Neutrophil (primary cell): Measurements from ENCODE around the gene GLS.

ENCODE experiments used
- H3K27ac ChIP-seq: fragments of 200-600 bp; sonication (generic); 2 replicates; pipeline ENCODE4 v1.5.1; 2016; ENCODE audit warnings: mild to moderate bottlenecking, moderate library complexity
- H3K27me3 ChIP-seq: fragments of 200-600 bp; sonication (generic); 2 replicates; pipeline ENCODE4 v1.6.0; 2016; ENCODE audit warnings: mild to moderate bottlenecking
- H3K36me3 ChIP-seq: fragments of 200-600 bp; sonication (generic); 2 replicates; pipeline ENCODE4 v1.5.1; 2017
- H3K4me1 ChIP-seq, 2 experiments: fragments of 200-600 bp in 1 of 2; sonication (generic) in 1 of 2; 1 replicate in 1 of 2; 2 replicates in 1 of 2; pipeline versions ENCODE4 v1.5.1 to v1.6.1; 2013 to 2016; ENCODE audit warnings: low read depth in 1 of 2, low read length in 1 of 2, mild to moderate bottlenecking in 1 of 2, moderate library complexity in 1 of 2; ENCODE audit not compliant: control insufficient read depth in 1 of 2, insufficient read depth in 1 of 2
- H3K4me3 ChIP-seq, 2 experiments: fragments of 200-600 bp in 1 of 2; sonication (generic) in 1 of 2; 1 replicate in 1 of 2; 2 replicates in 1 of 2; pipeline ENCODE4 v1.5.1; 2013 to 2016; ENCODE audit warnings: low read depth in 1 of 2, low read length in 1 of 2, mild to moderate bottlenecking in 1 of 2, moderate library complexity in 1 of 2
- H3K9me3 ChIP-seq: fragments of 200-600 bp; sonication (generic); 2 replicates; pipeline ENCODE4 v1.5.1; 2016
- TF ChIP-seq, protein P1 (sequence below): fragments of 200-600 bp; sonication (generic); IDR thresholded peaks from 2 replicates; pipeline ENCODE4 v1.5.1; 2016; ENCODE audit warnings: antibody characterized with exemption

GLS gene

GRCh38 chr2:190999058-190999457 is 118.4 kb downstream of the GLS start:
- no peak overlapping the region for H3K27ac ChIP-seq
- peaks cover 100% of the 10 kb centered on the region for H3K36me3 ChIP-seq
- no peak overlapping the region for H3K4me3 ChIP-seq

DNA sequence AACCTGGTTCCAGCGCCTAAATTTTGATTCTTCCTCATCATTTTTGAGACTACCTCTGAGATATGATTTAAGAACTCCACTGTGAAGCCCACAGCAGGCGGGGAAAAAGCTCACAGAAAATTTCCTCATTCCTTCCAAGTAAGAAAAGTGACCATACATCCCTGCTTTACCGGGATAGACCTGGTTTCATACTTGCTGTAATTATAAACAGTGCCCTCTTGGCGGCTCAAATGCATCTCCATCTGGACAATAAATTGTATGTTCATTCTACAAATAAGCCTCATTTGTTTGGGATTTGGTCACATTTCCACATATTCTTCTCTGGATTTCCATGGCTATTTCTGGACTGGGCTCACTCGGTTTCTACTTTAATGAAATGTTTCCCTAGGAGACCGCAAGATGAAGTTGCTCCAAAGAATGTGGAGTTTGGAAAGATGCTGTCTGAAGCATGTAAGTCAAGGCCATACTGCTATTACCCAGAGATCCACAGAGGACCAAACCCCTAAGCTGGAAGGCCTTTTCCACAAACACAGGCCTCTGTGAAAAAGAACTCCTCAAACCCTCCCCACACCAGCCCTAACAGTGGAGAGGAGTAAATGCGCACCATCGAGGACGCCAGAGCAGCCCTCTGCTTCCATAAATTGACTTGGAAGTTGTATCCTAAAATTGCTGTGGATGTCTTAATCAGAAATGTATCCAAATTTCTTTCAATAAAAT is 119.5 kb downstream of the GLS start:
- Histone ChIP-seq H3K27me3 (no peaks in the 10 kb centered on the region), H3K27ac (no peak overlapping the region)

More at GRCh38 chr2:190999058-190999457, 118.4 kb downstream of the GLS start:
- TF ChIP-seq, protein P1, sequence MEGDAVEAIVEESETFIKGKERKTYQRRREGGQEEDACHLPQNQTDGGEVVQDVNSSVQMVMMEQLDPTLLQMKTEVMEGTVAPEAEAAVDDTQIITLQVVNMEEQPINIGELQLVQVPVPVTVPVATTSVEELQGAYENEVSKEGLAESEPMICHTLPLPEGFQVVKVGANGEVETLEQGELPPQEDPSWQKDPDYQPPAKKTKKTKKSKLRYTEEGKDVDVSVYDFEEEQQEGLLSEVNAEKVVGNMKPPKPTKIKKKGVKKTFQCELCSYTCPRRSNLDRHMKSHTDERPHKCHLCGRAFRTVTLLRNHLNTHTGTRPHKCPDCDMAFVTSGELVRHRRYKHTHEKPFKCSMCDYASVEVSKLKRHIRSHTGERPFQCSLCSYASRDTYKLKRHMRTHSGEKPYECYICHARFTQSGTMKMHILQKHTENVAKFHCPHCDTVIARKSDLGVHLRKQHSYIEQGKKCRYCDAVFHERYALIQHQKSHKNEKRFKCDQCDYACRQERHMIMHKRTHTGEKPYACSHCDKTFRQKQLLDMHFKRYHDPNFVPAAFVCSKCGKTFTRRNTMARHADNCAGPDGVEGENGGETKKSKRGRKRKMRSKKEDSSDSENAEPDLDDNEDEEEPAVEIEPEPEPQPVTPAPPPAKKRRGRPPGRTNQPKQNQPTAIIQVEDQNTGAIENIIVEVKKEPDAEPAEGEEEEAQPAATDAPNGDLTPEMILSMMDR, result no peak
- H3K9me3 ChIP-seq, result no peaks in the 10 kb centered on the region
- H3K27me3 ChIP-seq, result no peaks in the 10 kb centered on the region
- H3K4me1 ChIP-seq, result peaks cover 0 to 6% of the 10 kb centered on the region in 2 experiments

GRCh38 chr2:191001032-191001431 is 120.4 kb downstream of the GLS start:
- Histone ChIP-seq H3K4me3 (no peak overlapping the region), H3K9me3 (no peaks in the 10 kb centered on the region), H3K27me3 (no peaks in the 10 kb centered on the region), H3K36me3 (peaks cover 100% of the 10 kb centered on the region), H3K4me1 (peaks cover 0 to 6% of the 10 kb centered on the region in 2 experiments), H3K27ac (no peak overlapping the region)
- TF ChIP-seq, protein P1, result no peak

More for the DNA sequence above, 119.5 kb downstream of the GLS start:
- Histone ChIP-seq H3K36me3 (peaks cover 100% of the 10 kb centered on the region), H3K4me1 (peaks cover 0 to 6% of the 10 kb centered on the region in 2 experiments), H3K4me3 (no peak overlapping the region), H3K9me3 (no peaks in the 10 kb centered on the region)
- TF ChIP-seq, protein P1, result no peak

DNA sequence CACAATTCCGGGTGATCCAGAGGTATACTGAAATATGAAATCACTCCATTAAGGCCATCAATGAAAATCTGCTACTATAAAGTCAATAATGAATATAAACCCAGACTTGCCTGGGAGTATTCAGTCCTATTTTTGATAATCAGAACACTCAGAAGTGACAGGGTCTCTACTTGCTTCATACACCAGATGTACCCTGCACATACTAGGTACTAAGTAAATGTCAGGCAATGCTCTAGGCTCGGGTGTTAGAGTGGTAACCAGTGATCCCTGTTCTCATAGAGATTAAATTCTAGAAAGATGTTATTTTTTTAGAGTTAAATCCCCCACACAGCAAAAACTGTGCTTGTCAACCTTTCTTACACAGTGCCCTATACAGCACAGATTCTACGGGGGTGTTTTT is 121.0 kb downstream of the GLS start:
- Histone ChIP-seq H3K4me1 (peaks cover 0 to 6% of the 10 kb centered on the region in 2 experiments), H3K27ac (no peak overlapping the region), H3K27me3 (no peaks in the 10 kb centered on the region), H3K4me3 (no peak overlapping the region), H3K9me3 (no peaks in the 10 kb centered on the region), H3K36me3 (peaks cover 100% of the 10 kb centered on the region)
- TF ChIP-seq, protein P1, result no peak

GRCh38 chr2:191003405-191004309 is 123.0 kb downstream of the GLS start:
- H3K27ac ChIP-seq, result no peak overlapping the region

More at GRCh38 chr2:191003405-191004309, 123.0 kb downstream of the GLS start:
- Histone ChIP-seq H3K4me1 (peaks cover 0 to 3% of the 10 kb centered on the region in 2 experiments), H3K36me3 (peaks cover 100% of the 10 kb centered on the region), H3K27me3 (no peaks in the 10 kb centered on the region), H3K4me3 (no peak overlapping the region), H3K9me3 (no peaks in the 10 kb centered on the region)
- TF ChIP-seq, protein P1, result no peak
